Gastroesophageal sphincter (tissue), 3 donors: ENCODE data around the gene LPIN1.

Source experiments
- CTCF ChIP-seq, 4 experiments: fragments of 200-600 bp in 2 of 4; fragments of 450-650 bp in 2 of 4; sonication (generic) in 1 of 4; IDR thresholded peaks; one replicate each; pipeline ENCODE4 v1.5.1; 2017 to 2019; ENCODE audit warnings: antibody characterized with exemption in 4 of 4, mild to moderate bottlenecking in 2 of 4, moderate library complexity in 2 of 4
- EP300 ChIP-seq: sonication (generic); formaldehyde crosslinking; IDR thresholded peaks from one replicate; pipeline ENCODE4 v1.6.1; 2017; ENCODE audit warnings: antibody characterized with exemption, mild to moderate bottlenecking
- POLR2AphosphoS5 ChIP-seq: sonication (generic); formaldehyde crosslinking; IDR thresholded peaks from one replicate; pipeline ENCODE4 v1.6.1; 2017; ENCODE audit warnings: antibody characterized with exemption

- TF ChIP-seq CTCF (IDR thresholded peaks at IDR 0.05) (no peak), POLR2AphosphoS5 (no peak), EP300 (no peak)
These were observed 25.7 kb upstream of the LPIN1 start for GRCh38 chr2:11720752-11721151.
